CMK (cell line): ENCODE measurements around the gene SLC1A2.

ENCODE experiments used
- DNase-seq: peaks from one replicate; pipeline ENCODE4 v3.0.0-alpha.2; 2010; ENCODE audit warnings: low read depth

The SLC1A2 gene

GRCh38 chr11:35376118-35376510 is 43.2 kb downstream of the SLC1A2 start:
- no peak for DNase-seq

- no peak for DNase-seq
These were observed 43.8 kb downstream of the SLC1A2 start for GRCh38 chr11:35375332-35376117.

- no peak for DNase-seq
These were observed 45.9 kb downstream of the SLC1A2 start for GRCh38 chr11:35373284-35373933.

GRCh38 chr11:35372565-35373283 is 46.6 kb downstream of the SLC1A2 start:
- no peak for DNase-seq

- no peak for DNase-seq
These were observed 51.9 kb downstream of the SLC1A2 start for GRCh38 chr11:35367491-35367890.

- no peak for DNase-seq
These were observed 52.6 kb downstream of the SLC1A2 start for GRCh38 chr11:35366798-35367197.

GRCh38 chr11:35365961-35366360 is 53.4 kb downstream of the SLC1A2 start:
- DNase-seq, result no peak

- no peak for DNase-seq
These were observed 54.0 kb downstream of the SLC1A2 start for GRCh38 chr11:35365395-35365794.

GRCh38 chr11:35363854-35364780 is 55.2 kb downstream of the SLC1A2 start:
- no peak for DNase-seq

- no peak for DNase-seq
These were observed 56.0 kb downstream of the SLC1A2 start for GRCh38 chr11:35363246-35363801.

GRCh38 chr11:35362521-35362980 is 56.8 kb downstream of the SLC1A2 start:
- no peak for DNase-seq

- DNase-seq, result no peak
These were observed 59.3 kb downstream of the SLC1A2 start for GRCh38 chr11:35360055-35360530.

- no peak for DNase-seq
These were observed 59.9 kb downstream of the SLC1A2 start for GRCh38 chr11:35359321-35360054.

- DNase-seq, result no peak
These were observed 61.0 kb downstream of the SLC1A2 start for GRCh38 chr11:35358391-35358790.

- no peak for DNase-seq
These were observed 61.4 kb downstream of the SLC1A2 start for GRCh38 chr11:35357923-35358322.

GRCh38 chr11:35355102-35355749 is 64.1 kb downstream of the SLC1A2 start:
- DNase-seq, result no peak

GRCh38 chr11:35354644-35355043 is 64.7 kb downstream of the SLC1A2 start:
- DNase-seq, result no peak

GRCh38 chr11:35352077-35352888 is 67.1 kb downstream of the SLC1A2 start:
- no peak for DNase-seq

GRCh38 chr11:35349897-35350296 is 69.5 kb downstream of the SLC1A2 start:
- no peak for DNase-seq
